HL-60 (cell line): ENCODE measurements around the gene TSC1.

Source experiments
- DNase-seq, 2 experiments: peaks; one replicate each; pipeline ENCODE4 v3.0.0-alpha.2; 2010 to 2020; ENCODE audit warnings: low read depth in 1 of 2, low spot score in 1 of 2
- H3K27ac ChIP-seq: fragments of 250-450 bp; sonication (Bioruptor Pico); replicated peaks from 2 replicates; pipeline ENCODE4 v1.5.1; 2020; ENCODE audit warnings: mild to moderate bottlenecking, moderate library complexity
- H3K27me3 ChIP-seq: fragments of 250-450 bp; sonication (Bioruptor Pico); 2 replicates; pipeline ENCODE4 v1.5.1; 2021; ENCODE audit warnings: mild to moderate bottlenecking, moderate library complexity; ENCODE audit not compliant: insufficient read depth, poor library complexity, severe bottlenecking
- H3K4me3 ChIP-seq: replicated peaks from 2 replicates; pipeline ENCODE4 v1.5.1; 2011; ENCODE audit warnings: mild to moderate bottlenecking, control low read depth, low read length; ENCODE audit not compliant: insufficient read depth
- GABPA ChIP-seq: IDR thresholded peaks from 2 replicates; pipeline ENCODE4 v1.6.1; 2012; ENCODE audit warnings: low read depth
- POLR2AphosphoS5 ChIP-seq: IDR thresholded peaks from 2 replicates; pipeline ENCODE4 v1.6.1; 2012; ENCODE audit warnings: low read depth
- SPI1 ChIP-seq: IDR thresholded peaks from 2 replicates; pipeline ENCODE4 v1.6.1; 2012; ENCODE audit warnings: low read depth, mild to moderate bottlenecking, borderline replicate concordance
- TF ChIP-seq, protein P1 (sequence below): IDR thresholded peaks from one replicate; pipeline ENCODE4 v1.5.1; 2011; ENCODE audit warnings: low read length, control low read depth, inconsistent platforms; ENCODE audit not compliant: insufficient read depth
- TF ChIP-seq, protein P2 (sequence below): IDR thresholded peaks from 2 replicates; pipeline ENCODE4 v1.6.1; 2012; ENCODE audit warnings: low read depth; ENCODE audit not compliant: insufficient replicate concordance

TSC1 gene

DNA sequence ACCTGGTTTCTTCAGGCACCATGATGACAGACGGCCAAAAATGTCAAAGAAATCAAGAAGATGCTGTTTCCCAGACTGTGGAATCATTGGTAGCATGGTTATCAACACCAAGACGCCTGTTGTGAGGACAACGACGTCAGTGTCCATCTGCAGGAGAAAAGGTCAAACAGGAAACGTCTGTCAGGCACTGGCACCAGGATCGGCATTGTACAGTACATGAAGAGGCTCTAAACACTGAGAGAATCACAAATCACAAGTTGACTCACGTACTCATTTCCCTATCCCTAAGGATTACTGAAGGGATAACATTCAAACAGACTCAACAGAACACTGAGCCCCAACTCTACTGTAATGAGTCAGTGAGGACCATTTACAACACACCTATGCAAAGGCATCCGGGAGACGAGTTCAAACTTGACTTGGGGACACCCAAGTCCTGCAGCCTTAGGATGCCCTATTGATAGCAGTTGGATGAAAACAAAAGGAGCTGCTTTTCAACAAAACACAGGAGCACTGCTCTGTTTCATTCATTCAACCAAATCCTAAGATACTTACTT is 21.0 kb downstream of the TSC1 start:
- no peak for DNase-seq
- Histone ChIP-seq H3K4me3 (no peak overlapping the region), H3K27me3 (no peaks in the 10 kb centered on the region), H3K27ac (no peak overlapping the region)
- no peak for TF ChIP-seq GABPA
- TF ChIP-seq, protein P1, sequence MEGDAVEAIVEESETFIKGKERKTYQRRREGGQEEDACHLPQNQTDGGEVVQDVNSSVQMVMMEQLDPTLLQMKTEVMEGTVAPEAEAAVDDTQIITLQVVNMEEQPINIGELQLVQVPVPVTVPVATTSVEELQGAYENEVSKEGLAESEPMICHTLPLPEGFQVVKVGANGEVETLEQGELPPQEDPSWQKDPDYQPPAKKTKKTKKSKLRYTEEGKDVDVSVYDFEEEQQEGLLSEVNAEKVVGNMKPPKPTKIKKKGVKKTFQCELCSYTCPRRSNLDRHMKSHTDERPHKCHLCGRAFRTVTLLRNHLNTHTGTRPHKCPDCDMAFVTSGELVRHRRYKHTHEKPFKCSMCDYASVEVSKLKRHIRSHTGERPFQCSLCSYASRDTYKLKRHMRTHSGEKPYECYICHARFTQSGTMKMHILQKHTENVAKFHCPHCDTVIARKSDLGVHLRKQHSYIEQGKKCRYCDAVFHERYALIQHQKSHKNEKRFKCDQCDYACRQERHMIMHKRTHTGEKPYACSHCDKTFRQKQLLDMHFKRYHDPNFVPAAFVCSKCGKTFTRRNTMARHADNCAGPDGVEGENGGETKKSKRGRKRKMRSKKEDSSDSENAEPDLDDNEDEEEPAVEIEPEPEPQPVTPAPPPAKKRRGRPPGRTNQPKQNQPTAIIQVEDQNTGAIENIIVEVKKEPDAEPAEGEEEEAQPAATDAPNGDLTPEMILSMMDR, result no peak
- TF ChIP-seq, protein P2, sequence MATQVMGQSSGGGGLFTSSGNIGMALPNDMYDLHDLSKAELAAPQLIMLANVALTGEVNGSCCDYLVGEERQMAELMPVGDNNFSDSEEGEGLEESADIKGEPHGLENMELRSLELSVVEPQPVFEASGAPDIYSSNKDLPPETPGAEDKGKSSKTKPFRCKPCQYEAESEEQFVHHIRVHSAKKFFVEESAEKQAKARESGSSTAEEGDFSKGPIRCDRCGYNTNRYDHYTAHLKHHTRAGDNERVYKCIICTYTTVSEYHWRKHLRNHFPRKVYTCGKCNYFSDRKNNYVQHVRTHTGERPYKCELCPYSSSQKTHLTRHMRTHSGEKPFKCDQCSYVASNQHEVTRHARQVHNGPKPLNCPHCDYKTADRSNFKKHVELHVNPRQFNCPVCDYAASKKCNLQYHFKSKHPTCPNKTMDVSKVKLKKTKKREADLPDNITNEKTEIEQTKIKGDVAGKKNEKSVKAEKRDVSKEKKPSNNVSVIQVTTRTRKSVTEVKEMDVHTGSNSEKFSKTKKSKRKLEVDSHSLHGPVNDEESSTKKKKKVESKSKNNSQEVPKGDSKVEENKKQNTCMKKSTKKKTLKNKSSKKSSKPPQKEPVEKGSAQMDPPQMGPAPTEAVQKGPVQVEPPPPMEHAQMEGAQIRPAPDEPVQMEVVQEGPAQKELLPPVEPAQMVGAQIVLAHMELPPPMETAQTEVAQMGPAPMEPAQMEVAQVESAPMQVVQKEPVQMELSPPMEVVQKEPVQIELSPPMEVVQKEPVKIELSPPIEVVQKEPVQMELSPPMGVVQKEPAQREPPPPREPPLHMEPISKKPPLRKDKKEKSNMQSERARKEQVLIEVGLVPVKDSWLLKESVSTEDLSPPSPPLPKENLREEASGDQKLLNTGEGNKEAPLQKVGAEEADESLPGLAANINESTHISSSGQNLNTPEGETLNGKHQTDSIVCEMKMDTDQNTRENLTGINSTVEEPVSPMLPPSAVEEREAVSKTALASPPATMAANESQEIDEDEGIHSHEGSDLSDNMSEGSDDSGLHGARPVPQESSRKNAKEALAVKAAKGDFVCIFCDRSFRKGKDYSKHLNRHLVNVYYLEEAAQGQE, result no peak
- TF ChIP-seq POLR2AphosphoS5, result no peak
- no peak for TF ChIP-seq SPI1

DNA sequence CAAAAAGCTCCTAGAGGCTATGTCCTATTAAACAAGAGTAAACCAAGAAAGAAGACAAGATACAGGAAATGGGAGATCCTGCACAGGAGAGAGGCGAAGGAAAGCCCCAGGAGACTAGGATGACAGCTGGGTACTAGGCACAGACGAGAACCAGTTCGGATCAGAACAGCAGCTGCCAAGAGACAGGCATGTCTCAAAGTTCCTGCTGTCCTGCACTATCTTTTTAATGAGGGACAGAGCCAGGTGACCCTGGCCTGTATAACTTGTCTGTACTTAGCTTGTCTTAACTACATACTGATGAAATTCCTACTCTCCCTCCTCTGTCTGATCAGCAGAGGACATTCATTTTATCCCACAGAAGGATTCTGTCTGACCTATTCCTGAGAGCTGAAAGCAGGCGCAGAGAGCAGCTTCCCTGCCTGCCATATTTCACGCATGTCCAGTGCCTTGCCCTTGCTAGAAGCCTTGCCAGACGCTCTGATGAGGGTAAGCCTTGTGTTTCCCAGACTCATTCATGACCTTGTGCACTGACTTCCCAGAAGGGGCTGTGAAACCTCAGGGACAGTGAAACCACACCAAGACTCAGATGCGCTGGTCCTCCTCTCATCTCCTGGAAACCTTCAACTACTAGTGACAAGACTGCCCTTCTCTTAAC is 24.7 kb downstream of the TSC1 start:
- TF ChIP-seq POLR2AphosphoS5, result no peak
- TF ChIP-seq, protein P1, result no peak
- no peak for TF ChIP-seq GABPA
- TF ChIP-seq, protein P2, result no peak
- DNase-seq, result no peak

DNA sequence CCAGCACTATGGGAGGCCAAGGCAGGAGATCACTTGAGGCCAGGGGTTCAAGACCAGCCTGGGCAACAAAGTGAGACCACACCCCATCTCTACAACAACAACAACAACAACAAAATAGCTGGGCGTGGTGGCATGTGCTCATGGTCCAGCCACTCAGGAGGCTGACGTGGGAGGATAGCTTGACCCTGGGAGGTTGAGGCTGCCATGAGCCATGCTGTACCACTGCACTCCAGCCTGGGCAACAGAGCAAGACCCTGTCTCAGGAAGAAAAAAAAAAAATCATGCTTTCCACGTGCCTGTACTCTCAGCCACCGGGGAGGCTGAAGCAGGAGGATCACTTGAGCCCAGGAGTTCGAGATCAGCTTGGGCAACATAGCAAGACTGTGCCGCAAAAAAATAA is 29.5 kb downstream of the TSC1 start:
- H3K27me3 ChIP-seq, result no peaks in the 10 kb centered on the region
- DNase-seq, result no peak
- TF ChIP-seq, protein P1, result no peak
- TF ChIP-seq, protein P2, result no peak
- TF ChIP-seq SPI1, result no peak
- TF ChIP-seq POLR2AphosphoS5, result no peak
- no peak for TF ChIP-seq GABPA
- no peak overlapping the region for H3K27ac ChIP-seq
- no peak overlapping the region for H3K4me3 ChIP-seq

More for the DNA sequence above, 24.7 kb downstream of the TSC1 start:
- Histone ChIP-seq H3K4me3 (no peak overlapping the region), H3K27ac (no peak overlapping the region), H3K27me3 (no peaks in the 10 kb centered on the region)
